Measurements from ENCODE around the gene SLC33A1. TPM values are rescaled to one million over a fixed set of nuclear protein-coding genes. Genes with fewer than 3 reads are reported as not detected.

Gene SLC33A1
- total and polyA plus RNA-seq, 4 donors: 13.8 to 75.2 (median 27.0) TPM

DNA sequence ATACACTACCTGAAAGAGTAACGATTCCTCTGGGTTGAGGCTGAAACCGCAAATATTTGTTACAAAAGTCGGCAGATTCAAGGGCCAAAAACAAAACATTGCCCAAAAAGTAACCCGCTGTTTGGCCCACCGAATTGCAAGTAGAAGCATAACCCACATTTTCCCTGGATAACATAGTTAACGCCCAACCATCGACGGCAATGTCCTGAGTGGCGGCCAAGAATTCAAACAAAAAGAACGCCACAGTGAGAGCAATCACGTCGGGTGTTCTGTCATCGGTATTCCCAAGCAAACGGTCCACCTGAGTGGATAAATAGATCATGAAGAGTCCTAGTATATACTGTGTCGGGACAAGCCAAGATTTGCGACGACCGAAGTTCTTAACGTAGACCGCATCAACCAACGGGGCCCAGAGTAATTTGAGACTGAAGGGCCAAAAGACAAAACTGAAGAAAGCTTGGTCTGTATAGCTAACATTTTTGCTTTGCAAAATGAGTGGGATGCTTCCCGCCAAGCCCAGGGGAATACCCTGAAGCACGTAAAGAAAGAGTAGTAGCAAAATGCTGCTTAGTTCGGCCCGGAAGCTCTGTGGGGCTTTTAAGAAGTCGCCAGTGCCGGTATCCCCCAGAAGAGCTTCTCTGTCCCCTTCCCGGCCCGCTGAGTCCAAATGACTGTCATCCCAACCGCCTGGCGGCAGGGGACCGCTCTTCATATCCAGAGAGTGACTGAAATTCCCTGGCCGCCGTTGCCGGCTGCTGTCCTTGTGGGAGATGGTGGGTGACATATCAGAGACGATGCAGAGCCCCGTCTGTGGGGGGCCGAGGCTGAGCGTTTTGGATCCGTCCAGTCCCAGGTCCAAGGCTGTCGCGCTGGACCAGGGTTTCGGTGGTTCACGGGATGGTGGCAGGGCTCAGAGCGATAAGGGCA lies 750 bp downstream of the SLC33A1 start:
- Histone ChIP-seq H3K27ac (ENCODE audit: low read depth in 1 of 2, low read length in 2 of 2) (peak overlapping the region; percentile 85 to 89), H3K4me3 (ENCODE audit: low read depth in 1 of 3, low read length in 3 of 3) (peak overlapping the region; percentile 69 to 93 (median 73)), H3K9me3 (ENCODE audit: control insufficient read depth in 4 of 4, low read length in 3 of 4) (no peaks in the 10 kb centered on the region), H3K9ac (ENCODE audit: low read depth in 1 of 2, low read length in 2 of 2) (peak overlapping the region; percentile 89 to 91), H3K4me1 (ENCODE audit: control insufficient read depth in 4 of 4, insufficient read depth in 4 of 4, low read length in 3 of 4) (peaks cover 3 to 32% (median 28%) of the 10 kb centered on the region in 4 donors), H3K36me3 (ENCODE audit: control insufficient read depth in 4 of 4, insufficient read depth in 3 of 4, low read depth in 1 of 4, low read length in 3 of 4) (no peaks in the 10 kb centered on the region), H3K27me3 (ENCODE audit: control insufficient read depth in 4 of 4, insufficient read depth in 4 of 4, low read length in 3 of 4) (no peaks in the 10 kb centered on the region)
- TF ChIP-seq JUND (IDR thresholded peaks at IDR 0.05) (no peak), GABPA (IDR thresholded peaks at IDR 0.05 in 1 of 2, conservative IDR thresholded peaks at IDR 0.05 in 1 of 2) (no peak), HNF4G (IDR thresholded peaks at IDR 0.05) (no peak), SP1 (IDR thresholded peaks at IDR 0.05) (no peak), YY1 (IDR thresholded peaks at IDR 0.05) (no peak), FOXA1 (IDR thresholded peaks at IDR 0.05) (no peak), TAF1 (conservative IDR thresholded peaks at IDR 0.05) (no peak), FOXA2 (IDR thresholded peaks at IDR 0.05) (no peak), RAD21 (IDR thresholded peaks at IDR 0.05) (no peak), NR2F2 (IDR thresholded peaks at IDR 0.05) (no peak), RXRA (IDR thresholded peaks at IDR 0.05) (no peak), MAX (IDR thresholded peaks at IDR 0.05) (no peak), HNF4A (conservative IDR thresholded peaks at IDR 0.05) (no peak), EGR1 (IDR thresholded peaks at IDR 0.05; ENCODE audit: low read depth in 2 of 2) (no peak)
- TF ChIP-seq, protein P1, sequence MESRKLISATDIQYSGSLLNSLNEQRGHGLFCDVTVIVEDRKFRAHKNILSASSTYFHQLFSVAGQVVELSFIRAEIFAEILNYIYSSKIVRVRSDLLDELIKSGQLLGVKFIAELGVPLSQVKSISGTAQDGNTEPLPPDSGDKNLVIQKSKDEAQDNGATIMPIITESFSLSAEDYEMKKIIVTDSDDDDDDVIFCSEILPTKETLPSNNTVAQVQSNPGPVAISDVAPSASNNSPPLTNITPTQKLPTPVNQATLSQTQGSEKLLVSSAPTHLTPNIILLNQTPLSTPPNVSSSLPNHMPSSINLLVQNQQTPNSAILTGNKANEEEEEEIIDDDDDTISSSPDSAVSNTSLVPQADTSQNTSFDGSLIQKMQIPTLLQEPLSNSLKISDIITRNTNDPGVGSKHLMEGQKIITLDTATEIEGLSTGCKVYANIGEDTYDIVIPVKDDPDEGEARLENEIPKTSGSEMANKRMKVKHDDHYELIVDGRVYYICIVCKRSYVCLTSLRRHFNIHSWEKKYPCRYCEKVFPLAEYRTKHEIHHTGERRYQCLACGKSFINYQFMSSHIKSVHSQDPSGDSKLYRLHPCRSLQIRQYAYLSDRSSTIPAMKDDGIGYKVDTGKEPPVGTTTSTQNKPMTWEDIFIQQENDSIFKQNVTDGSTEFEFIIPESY (IDR thresholded peaks at IDR 0.05): no peak
- TF ChIP-seq, protein P2, sequence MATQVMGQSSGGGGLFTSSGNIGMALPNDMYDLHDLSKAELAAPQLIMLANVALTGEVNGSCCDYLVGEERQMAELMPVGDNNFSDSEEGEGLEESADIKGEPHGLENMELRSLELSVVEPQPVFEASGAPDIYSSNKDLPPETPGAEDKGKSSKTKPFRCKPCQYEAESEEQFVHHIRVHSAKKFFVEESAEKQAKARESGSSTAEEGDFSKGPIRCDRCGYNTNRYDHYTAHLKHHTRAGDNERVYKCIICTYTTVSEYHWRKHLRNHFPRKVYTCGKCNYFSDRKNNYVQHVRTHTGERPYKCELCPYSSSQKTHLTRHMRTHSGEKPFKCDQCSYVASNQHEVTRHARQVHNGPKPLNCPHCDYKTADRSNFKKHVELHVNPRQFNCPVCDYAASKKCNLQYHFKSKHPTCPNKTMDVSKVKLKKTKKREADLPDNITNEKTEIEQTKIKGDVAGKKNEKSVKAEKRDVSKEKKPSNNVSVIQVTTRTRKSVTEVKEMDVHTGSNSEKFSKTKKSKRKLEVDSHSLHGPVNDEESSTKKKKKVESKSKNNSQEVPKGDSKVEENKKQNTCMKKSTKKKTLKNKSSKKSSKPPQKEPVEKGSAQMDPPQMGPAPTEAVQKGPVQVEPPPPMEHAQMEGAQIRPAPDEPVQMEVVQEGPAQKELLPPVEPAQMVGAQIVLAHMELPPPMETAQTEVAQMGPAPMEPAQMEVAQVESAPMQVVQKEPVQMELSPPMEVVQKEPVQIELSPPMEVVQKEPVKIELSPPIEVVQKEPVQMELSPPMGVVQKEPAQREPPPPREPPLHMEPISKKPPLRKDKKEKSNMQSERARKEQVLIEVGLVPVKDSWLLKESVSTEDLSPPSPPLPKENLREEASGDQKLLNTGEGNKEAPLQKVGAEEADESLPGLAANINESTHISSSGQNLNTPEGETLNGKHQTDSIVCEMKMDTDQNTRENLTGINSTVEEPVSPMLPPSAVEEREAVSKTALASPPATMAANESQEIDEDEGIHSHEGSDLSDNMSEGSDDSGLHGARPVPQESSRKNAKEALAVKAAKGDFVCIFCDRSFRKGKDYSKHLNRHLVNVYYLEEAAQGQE (IDR thresholded peaks at IDR 0.05): no peak
- TF ChIP-seq, protein P3, sequence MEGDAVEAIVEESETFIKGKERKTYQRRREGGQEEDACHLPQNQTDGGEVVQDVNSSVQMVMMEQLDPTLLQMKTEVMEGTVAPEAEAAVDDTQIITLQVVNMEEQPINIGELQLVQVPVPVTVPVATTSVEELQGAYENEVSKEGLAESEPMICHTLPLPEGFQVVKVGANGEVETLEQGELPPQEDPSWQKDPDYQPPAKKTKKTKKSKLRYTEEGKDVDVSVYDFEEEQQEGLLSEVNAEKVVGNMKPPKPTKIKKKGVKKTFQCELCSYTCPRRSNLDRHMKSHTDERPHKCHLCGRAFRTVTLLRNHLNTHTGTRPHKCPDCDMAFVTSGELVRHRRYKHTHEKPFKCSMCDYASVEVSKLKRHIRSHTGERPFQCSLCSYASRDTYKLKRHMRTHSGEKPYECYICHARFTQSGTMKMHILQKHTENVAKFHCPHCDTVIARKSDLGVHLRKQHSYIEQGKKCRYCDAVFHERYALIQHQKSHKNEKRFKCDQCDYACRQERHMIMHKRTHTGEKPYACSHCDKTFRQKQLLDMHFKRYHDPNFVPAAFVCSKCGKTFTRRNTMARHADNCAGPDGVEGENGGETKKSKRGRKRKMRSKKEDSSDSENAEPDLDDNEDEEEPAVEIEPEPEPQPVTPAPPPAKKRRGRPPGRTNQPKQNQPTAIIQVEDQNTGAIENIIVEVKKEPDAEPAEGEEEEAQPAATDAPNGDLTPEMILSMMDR (IDR thresholded peaks at IDR 0.05; ENCODE audit: low read depth, low read length, missing input control): no peak
- peak; percentile 36 for DNase-seq (ENCODE audit: low spot score)
- WGBS: under 1% methylated on average over 45 of the region's 45 CpGs
